ENCODE measurements around the gene KDM4C.

The KDM4C gene

DNA sequence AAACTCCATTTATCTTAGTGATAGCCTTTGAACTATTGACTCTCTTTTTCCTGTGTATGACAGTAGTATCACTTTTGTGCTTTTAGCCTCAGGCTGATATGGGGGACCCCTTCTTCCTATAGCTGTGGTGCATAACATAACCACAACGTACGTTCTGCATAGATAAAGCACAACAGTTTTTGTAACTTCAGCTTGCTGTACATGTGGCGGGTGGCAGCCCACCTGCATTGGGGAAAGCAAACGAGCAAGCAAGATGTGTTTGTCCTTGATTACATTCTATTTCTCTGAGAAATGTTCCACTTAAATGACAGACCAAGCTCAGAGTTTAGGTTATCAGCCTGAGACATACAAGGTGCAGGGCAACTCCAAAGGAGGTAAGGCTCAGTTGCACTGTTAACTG lies 309.4 kb downstream of the KDM4C start:
- DNase-seq = no peak

DNA sequence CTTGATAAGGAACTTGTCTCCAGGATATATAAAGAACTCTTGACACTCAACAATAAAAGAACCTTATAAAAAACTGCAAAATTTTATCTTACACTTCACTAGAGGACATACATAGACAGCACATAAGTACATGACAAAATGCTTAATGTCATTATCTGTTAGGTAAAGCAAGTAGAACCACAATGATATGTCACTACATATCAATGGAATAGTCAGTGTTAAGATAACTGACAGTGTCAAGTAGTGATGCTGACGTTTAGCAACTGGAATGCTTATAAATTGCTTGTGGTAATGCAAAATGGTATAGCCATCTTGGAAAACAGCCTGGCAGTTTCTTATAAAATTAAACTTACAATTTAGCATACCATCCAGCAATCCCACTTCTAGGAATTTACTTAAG lies 314.1 kb downstream of the KDM4C start:
- no peak for DNase-seq

DNA sequence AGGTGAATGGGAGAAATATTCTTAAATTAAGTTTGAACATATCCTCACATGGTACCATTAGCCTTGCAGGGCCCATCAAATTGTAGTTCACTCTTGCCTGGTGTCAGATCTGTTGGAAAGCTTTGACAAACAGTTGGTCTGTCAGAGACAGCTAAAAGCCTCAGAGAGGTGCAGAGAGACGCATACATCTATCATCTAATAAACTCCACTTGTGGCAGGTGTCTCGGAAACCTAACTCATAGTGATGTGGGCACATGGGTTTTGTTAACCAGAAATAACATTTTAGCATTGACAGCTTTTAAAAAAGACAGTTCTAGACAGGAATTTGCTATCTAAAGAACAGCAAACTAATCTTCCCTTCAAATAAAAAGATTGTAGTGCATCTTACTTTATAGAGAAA lies 315.9 kb downstream of the KDM4C start:
- DNase-seq = no peak

DNA sequence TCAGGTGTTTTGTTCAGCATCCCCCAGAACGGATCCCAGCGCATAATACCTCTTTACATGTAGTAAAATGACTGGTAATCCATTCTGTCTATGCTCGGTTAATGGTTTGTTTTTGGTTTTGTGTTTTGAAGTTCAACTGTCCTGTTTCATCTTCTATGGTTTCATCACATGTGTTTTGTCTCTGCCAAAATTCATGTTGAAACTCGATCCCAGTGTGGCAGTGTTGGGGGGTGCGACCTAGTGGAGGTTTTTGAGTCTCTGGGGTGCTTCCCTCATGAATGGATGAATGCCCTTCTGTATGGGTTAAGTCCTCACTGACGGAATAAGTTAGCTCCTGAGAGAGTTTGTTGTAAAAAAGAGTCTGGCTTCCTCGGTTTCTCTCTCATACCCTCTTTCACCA lies 317.4 kb downstream of the KDM4C start:
- no peak for DNase-seq

DNA sequence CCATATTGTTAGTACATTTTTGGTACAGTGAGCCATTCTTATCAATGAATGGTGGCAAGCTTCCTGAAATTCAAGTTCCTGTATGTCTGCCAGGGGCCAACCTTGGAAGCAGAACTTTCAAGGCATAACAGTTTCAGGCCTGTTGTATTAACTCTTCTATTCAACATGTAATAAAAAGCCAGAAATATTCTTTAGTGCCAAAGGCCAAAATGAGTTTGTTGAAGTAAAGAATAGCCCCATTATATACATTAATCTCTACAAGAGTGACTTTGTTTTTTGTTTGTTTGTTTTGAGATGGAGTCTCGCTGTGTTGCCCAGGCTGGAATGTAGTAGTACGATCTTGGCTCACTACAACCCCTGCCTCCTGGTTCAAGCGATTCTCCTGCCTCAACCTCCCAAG lies 321.3 kb downstream of the KDM4C start:
- no peak for DNase-seq

DNA sequence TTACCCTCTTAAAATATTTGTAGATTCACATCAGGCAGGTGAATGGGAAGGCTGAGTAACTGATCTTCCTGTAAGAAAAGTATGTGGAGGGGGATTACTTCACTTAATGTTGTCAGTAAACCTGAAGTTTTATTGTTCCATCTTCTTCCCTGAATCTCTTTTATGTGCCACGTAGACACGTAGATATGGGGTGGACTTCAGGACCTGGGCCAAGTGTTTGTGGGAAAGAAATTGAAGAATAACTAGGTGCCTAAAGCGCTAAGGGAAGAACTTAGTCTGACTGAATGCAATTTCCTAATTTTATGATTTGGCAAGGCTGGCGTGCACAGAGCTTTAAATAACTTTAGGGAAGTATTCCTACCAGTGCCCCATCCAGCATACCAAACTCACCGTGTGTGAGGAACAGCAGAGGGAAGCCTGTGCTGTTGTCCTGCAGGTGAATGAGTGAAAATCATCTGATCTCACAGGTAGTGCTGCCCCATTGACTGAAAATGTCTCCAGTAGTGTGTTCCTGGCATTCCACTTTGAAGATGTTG lies 323.4 kb downstream of the KDM4C start:
- no peak for DNase-seq

DNA sequence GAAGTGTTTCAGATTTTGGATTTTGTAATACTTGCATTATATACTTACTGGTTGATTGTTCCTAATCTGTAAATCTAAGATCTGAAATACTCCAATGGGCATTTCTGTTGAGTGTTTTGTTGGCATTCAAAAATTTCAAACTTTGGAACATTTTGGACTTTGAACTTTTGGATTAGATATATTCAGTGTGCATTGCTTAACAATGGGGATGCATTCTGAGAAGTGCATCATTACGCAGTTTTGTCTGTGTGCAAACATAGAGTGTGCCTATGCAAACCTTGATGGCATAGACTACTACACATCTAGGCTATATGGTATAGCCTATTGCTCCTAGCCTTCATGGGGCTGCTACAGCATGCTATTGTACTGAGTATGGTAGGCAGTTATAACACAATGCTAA lies 325.4 kb downstream of the KDM4C start:
- no peak for DNase-seq

DNA sequence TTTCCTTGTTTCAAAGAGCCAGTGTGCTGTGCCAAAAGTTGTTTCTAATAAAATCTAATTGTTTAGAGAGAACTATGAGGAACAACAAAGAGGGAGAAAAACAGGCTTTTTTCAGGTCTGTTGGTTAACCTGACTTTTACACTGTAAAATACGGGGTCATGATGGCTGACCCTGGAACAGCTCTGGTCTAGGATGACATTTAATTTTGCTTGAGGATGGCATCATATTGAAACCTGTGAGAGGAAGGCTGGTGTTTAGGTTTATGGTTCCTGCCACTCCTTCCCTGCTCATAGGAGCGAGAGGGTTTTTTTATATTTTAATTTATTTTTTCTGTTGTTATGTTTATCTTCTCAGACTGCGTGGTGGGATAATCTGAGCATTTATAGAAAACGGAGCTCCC lies 327.6 kb downstream of the KDM4C start:
- DNase-seq = no peak

DNA sequence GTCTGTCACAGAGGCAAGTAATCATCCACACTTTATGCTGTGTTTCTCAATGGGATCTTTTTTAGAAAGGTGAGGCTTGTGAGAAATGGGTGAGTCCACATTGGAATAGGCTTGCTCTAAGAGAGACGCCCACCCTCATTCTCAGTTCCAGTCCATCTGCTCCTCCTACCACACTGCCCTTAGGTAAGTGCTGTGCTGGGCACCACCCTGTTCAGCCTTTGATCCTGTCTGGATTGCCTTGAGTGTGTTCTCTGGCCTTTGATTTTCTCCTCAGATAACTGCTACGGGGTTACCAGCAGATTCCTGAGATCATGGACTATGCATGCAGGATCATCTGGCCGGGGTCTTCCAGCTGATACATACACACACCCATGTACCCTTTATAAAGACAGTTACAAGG lies 328.6 kb downstream of the KDM4C start:
- no peak for DNase-seq

DNA sequence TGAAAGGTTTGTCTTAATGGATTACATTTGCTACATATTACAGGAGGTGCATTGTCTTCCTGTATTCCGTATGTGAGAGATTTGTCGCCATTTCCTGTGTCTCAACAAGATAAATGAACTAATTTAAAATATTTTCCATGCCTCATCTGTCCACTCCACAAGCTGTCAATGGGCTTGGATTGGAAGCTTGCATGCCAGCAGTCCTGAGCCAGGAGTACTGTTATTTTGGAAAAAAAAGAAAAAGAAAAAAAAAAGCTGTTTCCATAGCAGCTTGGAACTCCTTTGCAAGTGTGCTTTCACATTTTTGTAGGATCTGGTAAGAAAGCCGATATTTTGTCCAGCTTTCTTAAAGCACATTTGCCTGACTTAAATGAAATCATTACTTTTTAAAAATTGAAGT lies 330.8 kb downstream of the KDM4C start:
- DNase-seq = no peak

DNA sequence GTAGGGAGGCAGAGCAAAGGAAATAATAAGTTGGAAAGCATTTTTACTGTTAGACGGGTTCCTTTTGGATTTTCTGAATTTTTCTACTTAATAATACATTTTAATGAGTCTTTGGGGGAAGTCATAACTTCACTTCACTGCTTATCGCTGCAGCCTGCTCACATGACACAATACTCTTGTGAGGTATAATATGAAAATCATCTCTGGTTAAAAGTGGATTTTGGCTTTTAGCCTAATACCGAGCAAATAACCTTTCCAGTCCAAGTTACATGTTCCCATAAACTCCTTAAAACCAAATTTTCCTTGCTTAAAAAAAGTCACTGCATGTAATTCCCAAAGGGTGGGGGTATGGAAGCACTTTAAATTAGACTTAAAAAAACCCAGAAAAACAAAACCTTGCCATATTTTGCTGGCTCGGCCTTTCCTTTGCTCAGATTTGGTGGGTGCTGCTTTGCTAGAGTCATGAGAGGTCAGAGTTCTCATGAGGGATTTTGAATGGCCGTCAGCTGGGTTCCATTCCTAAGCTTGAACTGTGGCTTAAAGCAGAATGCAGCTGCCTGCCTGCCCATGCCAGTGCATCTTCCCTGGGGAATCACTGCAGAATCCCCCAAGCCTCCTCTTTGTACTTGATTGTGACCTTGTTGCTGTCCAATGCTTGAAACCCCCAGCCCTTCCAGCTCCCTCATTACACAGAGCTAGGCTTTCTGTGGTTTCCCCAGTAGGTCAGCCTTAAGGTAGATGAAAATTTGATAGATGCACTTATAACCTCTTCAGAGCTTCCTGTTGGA lies 331.8 kb downstream of the KDM4C start:
- no peak for DNase-seq

DNA sequence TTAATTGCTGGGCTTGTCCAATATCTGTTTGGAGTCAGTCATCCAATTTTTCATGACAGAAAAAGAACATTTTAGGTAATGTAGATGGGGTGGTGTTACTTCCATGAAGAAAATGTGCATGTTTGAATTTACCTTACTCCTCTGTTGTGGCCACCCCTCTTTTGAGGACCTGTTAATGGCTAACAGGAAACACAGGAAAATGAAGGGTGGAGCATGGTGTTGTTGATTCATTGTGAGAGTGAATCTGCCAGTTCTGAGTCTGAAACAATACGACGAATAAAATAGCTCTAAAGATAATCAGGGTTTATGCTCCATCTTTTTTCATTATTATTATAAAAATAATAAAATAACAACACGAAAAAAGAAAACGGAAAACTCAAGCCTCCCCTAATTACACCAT lies 335.3 kb downstream of the KDM4C start:
- no peak for DNase-seq

DNA sequence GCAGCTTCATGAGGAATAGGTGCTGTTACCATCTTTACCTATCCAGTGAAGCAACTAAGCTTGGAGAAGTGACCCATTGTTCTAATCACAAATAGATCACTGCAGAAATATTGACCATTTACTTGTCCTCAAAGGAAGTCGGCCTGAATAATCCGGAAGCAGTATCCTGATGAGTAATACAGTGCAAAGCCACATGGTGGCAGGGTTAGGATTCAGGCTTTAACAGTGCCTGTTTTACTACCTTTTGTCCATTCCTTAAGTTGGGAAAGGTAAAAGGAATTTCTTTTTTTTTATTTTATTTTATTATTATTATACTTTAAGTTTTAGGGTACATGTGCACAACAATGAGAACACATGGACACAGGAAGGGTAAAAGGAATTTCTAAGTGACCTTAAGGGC lies 336.3 kb downstream of the KDM4C start:
- DNase-seq = no peak

DNA sequence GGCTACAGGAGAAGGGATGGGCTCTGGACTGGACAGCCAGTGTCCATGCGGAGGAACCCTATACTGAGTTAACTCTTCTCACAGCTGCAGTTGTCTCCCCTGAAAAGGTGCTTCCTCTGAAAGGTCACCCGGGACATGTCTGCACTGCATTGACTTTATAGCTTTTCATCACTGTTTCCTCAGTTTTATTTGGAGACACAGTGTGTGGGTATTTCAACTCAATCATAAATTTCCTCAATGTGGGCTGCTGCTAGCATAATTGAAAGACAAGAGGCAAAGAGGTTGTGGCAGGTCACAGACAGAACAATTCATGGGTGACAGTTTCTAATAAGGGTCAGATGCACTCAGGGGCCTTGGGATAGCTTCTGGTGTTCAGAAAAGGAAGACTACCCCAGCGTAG lies 336.8 kb downstream of the KDM4C start:
- DNase-seq = no peak

DNA sequence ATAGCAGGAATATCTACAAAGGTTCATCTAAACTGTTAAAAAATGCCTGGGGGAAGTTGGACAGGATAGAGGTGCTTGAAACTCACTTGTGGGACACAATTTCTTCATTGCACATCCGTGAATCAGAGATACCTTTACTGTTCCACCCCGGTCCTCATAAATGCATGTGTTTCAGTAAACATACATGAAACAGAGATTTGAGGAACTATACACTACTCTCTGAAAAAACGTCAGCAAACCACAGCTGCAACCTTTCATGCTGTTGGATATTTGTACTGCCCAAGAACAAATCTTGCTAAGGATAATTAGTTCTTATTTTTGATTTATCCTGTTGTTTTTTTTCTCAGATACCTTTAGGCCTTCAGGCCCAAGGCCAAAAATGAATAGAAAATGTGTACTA lies 337.3 kb downstream of the KDM4C start:
- no peak for DNase-seq

DNA sequence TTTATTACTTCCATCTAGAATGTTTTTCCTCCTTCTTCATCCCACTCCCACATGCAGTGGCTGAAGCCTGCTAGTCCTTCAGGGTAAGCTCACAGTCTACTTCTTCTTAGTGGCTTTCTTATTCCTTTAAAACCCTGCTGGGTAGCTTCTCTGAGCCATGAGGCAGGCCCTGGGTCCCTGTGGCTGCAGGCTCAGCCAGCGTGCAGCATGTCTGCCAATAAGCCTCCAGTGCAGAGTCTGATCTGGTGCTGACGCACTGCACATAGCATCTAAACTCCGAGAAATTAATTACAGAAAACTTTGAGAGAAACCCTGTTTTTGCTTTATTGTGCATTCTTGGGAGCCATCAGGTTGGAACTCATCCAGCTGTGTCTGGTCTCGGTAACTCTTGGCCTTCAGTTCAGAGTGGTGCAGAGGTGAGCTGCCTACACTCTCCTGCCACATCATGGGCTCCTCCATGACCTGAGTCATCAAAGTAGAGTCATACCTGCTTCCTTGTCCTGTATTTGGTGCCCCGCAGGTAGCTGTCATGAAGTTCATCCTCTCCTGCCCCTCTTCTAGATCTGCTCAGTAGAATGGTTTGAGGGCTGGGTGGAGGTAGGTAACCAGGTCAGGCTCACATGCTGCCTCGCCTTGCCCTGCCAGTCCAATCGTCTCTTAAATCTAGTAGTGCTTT lies 339.4 kb downstream of the KDM4C start:
- no peak for DNase-seq

DNA sequence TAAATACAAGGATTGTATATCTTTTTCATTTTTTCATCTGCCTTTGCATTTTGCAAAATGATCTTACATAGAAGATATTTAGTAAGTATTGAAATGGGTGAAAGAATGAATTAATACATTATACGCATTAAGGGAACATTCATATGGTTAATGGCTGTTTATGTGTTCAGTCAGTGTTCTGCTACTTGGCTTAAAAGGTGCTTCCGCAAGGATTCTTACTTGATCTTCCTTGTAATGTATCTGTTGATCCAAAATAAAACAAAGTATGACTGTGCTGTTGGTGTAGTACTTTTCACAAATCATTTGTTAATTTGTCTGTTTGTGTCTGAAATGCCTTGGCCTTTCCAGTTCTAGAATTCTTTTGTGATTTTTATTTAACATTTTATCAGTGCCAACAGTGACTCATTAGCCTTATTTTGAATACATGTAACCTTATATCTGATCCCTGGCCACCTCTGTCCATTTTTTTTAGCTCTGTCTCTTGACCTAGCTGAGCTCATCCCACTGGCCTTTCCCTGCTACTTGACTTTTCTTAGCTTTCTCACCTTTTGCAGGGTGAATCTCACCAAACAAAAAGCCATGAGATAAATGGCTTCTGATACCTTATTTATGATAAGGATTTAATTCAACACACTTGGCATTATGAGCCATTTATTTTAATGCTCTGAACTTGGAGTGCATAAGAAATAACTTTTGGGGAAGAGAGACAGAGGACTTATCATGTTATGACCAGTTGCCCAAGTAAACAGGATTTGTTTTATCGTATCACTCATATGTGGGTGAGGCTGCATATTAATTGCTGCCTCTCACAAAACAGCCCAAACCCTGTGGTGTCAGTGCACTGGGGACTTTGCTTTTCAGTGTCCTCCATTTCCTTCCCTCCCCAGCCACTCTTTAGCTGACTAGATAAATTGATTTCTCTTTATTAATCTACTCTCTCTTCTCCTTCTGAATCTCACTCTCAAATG lies 340.3 kb downstream of the KDM4C start:
- no peak for DNase-seq

DNA sequence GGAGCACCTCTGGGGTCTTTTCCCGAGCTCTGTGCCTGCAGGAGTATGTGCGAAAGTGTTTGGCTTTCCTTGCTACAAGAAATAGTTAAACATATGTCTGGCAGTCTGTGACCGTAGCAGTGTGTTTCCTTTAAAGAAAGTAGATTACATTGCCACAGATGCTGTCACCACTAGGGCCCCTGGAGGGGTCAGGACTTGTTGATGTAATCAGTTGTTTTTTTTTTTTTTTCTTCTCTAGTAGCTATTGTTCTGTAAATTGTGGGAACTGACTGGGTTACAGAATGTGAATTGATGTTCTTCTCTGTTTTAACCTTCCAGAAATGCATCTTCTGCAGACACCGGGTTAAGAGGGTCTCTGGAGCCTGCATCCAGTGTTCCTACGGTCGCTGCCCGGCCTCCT lies 345.6 kb downstream of the KDM4C start:
- DNase-seq = no peak

DNA sequence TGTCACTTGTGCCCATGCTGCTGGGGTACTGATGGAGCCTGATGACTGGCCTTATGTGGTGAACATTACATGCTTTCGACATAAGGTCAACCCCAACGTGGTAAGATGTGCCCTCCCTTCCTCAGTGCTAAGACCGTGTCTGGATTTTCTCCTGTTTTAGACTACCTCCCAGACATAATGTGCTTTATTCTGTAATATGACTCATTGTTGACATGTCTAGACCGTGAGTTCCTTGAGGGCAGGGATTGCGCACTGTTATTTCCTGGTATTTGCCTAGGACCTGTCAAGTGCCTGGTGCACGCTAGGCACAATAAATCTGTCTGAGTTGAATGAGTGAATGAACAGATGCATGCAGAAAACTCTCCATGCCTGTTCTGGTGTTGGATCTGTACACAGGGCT lies 346.0 kb downstream of the KDM4C start:
- no peak for DNase-seq

DNA sequence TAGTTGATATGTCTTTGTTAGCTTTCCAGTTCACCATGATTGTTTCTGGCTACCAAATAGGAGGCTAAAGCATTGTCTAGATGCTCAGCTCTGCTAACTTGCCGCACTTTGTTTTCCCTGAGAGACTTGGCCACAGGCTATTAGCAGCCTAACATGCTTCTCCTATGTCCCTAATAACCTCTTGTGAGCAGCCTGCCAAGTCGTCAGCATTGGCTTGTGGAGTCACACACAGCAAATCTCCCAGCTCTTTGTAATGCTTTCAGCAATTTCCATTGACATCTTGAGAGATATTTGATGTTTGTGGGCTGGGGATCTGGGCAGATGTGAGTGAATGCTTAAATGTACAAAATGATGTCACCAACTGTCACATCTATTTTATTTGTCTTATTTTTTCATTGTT lies 346.9 kb downstream of the KDM4C start:
- DNase-seq = no peak

DNA sequence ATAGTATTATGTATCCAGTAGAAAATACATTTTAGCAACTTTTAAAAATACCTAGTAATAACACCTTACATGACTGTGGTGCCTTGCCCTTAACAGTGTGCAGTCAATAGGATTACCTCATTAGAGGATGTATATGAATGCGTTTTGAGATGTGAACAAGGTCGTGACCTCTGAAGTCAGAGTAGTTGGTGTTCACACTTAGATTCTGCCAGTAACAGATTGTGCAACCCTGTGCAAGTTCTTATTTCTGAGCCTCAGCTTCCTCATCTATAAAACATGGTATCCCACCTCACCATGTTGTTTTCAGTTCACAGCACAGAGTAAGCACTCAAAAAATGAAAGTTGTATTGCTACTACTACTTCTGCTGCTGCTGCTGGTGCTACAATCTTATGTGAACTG lies 347.3 kb downstream of the KDM4C start:
- no peak for DNase-seq

DNA sequence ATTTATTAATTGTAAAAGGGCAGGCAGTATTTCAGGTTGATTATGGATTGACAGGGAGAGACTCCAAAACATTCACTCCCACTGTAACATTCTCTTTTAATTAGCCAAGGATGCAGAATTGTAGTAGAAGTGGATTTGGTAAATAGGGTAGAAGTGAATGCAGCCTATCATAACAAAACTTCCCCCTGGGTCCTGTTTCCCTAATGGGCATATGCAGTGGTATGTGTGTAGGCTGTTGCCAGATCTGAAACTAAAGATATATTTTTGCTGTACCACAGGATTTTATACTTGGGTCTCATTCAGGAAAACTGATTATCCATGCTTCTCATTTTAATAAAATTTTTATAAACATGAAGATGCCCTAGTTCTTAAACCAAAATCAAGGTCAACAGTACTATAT lies 351.2 kb downstream of the KDM4C start:
- DNase-seq = no peak

DNA sequence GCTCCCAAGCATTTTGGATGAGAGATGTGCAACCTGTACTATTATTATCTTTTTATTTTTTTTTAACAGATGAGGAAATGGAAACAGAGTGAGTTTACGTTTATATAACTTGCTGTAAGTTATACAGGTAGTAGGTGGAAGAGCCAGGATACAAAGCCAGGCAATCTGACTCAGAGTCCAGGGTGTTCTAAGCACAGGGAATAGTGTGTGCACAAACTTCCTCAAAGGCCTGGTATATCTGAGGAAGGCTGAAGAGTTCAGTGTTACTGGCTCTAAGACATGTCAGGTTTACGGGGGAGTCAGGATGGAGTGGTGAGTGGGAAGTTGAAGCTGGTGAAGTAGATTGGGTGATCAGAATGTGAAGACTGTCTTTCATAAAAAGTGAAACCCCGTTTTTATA lies 353.6 kb downstream of the KDM4C start:
- no peak for DNase-seq

Data from SHP77 treated with DMSO at 0.1 percent for 48 hours (cell line).